Smooth muscle cell (in vitro differentiated cells): ENCODE data around the gene SPNS2. TPM values are rescaled to one million over a fixed set of nuclear protein-coding genes. Genes with fewer than 3 reads are reported as not detected.

Experiments
- DNase-seq: peaks from one replicate; lab custom pipeline; 2025; ENCODE audit not compliant: unreplicated experiment; lab: John Stamatoyannopoulos, UW
- H2AFZ ChIP-seq: fragments of 200-600 bp; sonication (generic); 2 replicates; pipeline ENCODE4 v1.6.0; 2016; ENCODE audit warnings: antibody characterized with exemption, low read depth, mild to moderate bottlenecking
- H3F3A ChIP-seq: fragments of 200-600 bp; sonication (generic); 2 replicates; pipeline ENCODE4 v1.6.0; 2017; ENCODE audit warnings: antibody characterized with exemption, low read depth
- H3K27ac ChIP-seq: fragments of 200-600 bp; sonication (generic); 2 replicates; pipeline ENCODE4 v1.5.1; 2016; ENCODE audit warnings: low read depth, mild to moderate bottlenecking
- H3K27me3 ChIP-seq: fragments of 200-600 bp; sonication (generic); 2 replicates; pipeline ENCODE4 v1.6.1; 2016; ENCODE audit warnings: low read depth, mild to moderate bottlenecking
- H3K36me3 ChIP-seq: fragments of 200-600 bp; sonication (generic); 2 replicates; pipeline ENCODE4 v1.5.1; 2016; ENCODE audit warnings: low read depth
- H3K4me1 ChIP-seq: fragments of 200-600 bp; sonication (generic); 2 replicates; pipeline ENCODE4 v1.5.1; 2016; ENCODE audit warnings: low read depth
- H3K4me2 ChIP-seq: fragments of 200-600 bp; sonication (generic); 2 replicates; pipeline ENCODE4 v1.6.0; 2016; ENCODE audit warnings: mild to moderate bottlenecking
- H3K4me3 ChIP-seq: fragments of 200-600 bp; sonication (generic); 2 replicates; pipeline ENCODE4 v1.5.1; 2016; ENCODE audit warnings: mild to moderate bottlenecking
- H3K79me2 ChIP-seq: fragments of 200-600 bp; sonication (generic); 2 replicates; pipeline ENCODE4 v1.6.0; 2016; ENCODE audit warnings: low read depth, mild to moderate bottlenecking
- H3K9ac ChIP-seq: fragments of 200-600 bp; sonication (generic); 2 replicates; pipeline ENCODE4 v1.6.0; 2016; ENCODE audit warnings: low read depth
- H3K9me3 ChIP-seq: fragments of 200-600 bp; sonication (generic); replicated peaks from 2 replicates; pipeline ENCODE4 v1.5.1; 2016; ENCODE audit warnings: low read depth
- H4K20me1 ChIP-seq: fragments of 200-600 bp; sonication (generic); 2 replicates; pipeline ENCODE4 v1.6.0; 2016; ENCODE audit warnings: low read depth
- CTCF ChIP-seq: fragments of 200-600 bp; sonication (generic); IDR thresholded peaks from 2 replicates; pipeline ENCODE4 v1.5.1; 2017; ENCODE audit warnings: borderline replicate concordance, mild to moderate bottlenecking, antibody characterized with exemption; ENCODE audit not compliant: insufficient read depth, poor library complexity, severe bottlenecking
- WGBS: methylation state at CpG from one replicate; pipeline ENCODE4 v1.1.7; 2016; ENCODE audit warnings: low lambda C conversion rate; 5-methylcytosine and 5-hydroxymethylcytosine counted together
- polyA plus RNA-seq: library from polyadenylated mRNA; unstranded; fragments of >200 nt; fragmentation: Nextera tagmentation; extraction: Ambion mirVana; gene quantifications from 2 replicates; pipeline ENCODE4 v1.2.1, GENCODE V29; 2016
- total RNA-seq: library from RNA; depleted of rRNA; stranded (reverse); fragments of >200 nt; gene quantifications from 2 replicates; pipeline ENCODE4 v1.2.3, GENCODE V29; 2014

Gene SPNS2
- total and polyA plus RNA-seq, 2 experiments from 2014 or later: 5.1 to 16.5 TPM

DNA sequence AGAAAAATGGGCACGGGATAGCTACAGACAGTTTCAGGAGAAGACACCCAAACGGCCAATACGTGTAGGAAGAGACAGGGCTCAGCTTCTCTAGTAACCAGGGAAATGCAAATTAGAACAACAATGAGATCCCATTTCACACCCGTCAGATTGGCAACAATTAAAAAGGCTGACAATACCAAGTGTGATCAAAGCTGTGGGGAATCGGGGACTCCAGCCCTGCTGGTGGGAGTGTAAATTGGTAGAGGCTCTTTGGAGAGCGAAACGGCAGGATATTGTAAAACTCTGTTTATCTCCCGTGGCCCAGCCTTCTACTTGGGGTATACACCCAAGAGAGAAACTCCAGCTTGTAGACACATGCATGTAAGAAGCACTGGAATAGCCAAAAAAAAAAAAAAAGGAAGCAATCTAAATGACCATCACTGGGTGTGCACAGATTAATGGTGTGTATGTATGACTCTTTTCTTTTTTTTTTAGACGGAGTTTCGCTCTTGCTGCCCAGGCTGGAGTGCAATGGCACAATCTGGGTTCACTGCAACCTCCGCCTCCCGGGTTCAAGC is 29.0 kb downstream of the SPNS2 start:
- Histone ChIP-seq H3K4me2 (no peak overlapping the region), H3K4me3 (no peak overlapping the region), H3K36me3 (no peaks in the 10 kb centered on the region), H3K9ac (no peak overlapping the region), H3K27me3 (no peaks in the 10 kb centered on the region), H4K20me1 (no peaks in the 10 kb centered on the region), H2AFZ (no peak overlapping the region), H3K79me2 (no peaks in the 10 kb centered on the region), H3K9me3 (no peaks in the 10 kb centered on the region), H3F3A (no peaks in the 10 kb centered on the region), H3K27ac (no peak overlapping the region), H3K4me1 (no peaks in the 10 kb centered on the region)
- no peak for TF ChIP-seq CTCF
- 70% methylated on average over 12 of the region's 12 CpGs for WGBS
- DNase-seq: no peak

GRCh38 chr17:4529533-4530152 is 31.0 kb downstream of the SPNS2 start:
- no peak for DNase-seq
- Histone ChIP-seq H3K9ac (no peak overlapping the region), H3K36me3 (no peaks in the 10 kb centered on the region), H3K4me2 (no peak overlapping the region), H3K4me1 (no peaks in the 10 kb centered on the region), H3K4me3 (no peak overlapping the region), H3K79me2 (no peaks in the 10 kb centered on the region), H3K9me3 (no peaks in the 10 kb centered on the region), H4K20me1 (no peaks in the 10 kb centered on the region), H2AFZ (no peak overlapping the region), H3K27me3 (no peaks in the 10 kb centered on the region), H3F3A (no peaks in the 10 kb centered on the region), H3K27ac (no peak overlapping the region)
- TF ChIP-seq CTCF: no peak
- 95% methylated on average over 11 of the region's 13 CpGs for WGBS

DNA sequence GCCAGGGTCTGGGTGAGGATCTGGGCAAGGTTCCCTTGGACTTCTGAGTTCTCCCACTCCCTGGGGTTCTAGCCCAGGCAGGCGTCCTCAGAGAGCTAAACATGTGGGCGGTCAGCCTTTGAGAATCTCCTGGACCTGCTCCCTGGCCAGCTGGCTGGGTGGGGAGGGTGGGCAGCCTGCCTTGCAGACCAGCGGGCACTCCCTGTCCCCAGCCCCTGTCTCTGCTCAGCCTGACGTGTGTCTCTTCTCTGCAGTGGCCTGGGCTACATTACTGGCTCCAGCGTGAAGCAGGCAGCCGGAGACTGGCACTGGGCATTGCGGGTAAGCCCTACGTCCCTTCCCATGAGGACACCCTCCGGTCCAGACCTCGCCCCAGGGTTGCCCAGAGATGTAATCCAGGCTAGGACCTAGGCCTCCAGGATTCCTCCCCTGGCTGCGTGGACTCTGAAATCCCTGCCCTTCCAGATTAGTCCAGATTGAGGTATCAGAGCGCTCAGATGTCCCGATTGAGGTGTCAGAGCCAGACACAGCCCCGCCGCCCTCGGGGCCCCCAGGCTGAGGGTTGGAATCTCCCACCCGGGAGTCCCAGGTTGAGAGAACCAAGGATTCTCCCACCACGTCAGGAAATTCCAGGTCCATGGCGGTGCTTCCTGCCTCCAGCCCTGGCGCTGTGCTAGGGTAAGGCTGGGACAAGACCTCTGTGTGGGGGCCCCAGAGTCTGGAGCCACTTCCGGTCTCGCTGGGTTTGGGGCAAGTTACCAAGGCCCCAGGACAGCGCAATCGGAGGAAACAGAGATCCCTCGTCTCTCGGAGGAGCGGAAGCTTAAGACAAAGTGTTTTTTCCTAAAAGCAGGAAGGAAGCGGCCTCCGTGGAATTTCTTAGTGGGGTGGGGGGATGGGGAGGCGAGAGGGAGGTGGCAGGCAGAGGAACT is 32.4 kb downstream of the SPNS2 start:
- Histone ChIP-seq H3K9me3 (no peaks in the 10 kb centered on the region), H3F3A (no peaks in the 10 kb centered on the region), H3K4me2 (no peak overlapping the region), H2AFZ (no peak overlapping the region), H3K4me3 (no peak overlapping the region), H3K9ac (no peak overlapping the region), H4K20me1 (no peaks in the 10 kb centered on the region), H3K27me3 (no peaks in the 10 kb centered on the region), H3K36me3 (no peaks in the 10 kb centered on the region), H3K79me2 (no peaks in the 10 kb centered on the region), H3K27ac (no peak overlapping the region), H3K4me1 (no peaks in the 10 kb centered on the region)
- WGBS: 80% methylated on average over 29 of the region's 30 CpGs
- DNase-seq: no peak
- no peak for TF ChIP-seq CTCF
